Fibroblast of skin of left biceps (primary cell): ENCODE results near the gene SERAC1.

Experiments
- DNase-seq, 2 experiments: peaks; one replicate each; pipeline ENCODE4 v3.0.0-alpha.2; 2013; ENCODE audit warnings: low read depth in 2 of 2

The SERAC1 gene

DNA sequence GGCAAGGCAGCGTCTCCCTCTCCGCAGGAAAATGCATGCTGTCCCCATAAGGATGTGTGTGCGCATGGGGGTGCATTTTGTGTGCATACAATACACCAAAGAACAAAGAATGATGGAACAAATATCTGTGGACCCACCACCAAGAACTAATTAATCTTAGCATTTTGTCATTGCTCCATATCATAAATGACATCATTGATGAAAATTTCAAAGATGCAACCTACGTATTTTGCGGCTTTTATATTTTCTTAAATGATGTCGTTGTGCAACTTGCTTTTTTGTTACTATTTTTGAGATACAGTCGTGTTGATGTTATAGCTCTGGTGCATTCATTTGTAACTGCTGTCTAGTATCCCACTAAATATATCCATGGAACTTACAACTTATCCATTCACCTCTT is 89.7 kb downstream of the SERAC1 start:
- no peak for DNase-seq

- no peak for DNase-seq
These were observed 90.4 kb downstream of the SERAC1 start for GRCh38 chr6:158077676-158078075.

DNA sequence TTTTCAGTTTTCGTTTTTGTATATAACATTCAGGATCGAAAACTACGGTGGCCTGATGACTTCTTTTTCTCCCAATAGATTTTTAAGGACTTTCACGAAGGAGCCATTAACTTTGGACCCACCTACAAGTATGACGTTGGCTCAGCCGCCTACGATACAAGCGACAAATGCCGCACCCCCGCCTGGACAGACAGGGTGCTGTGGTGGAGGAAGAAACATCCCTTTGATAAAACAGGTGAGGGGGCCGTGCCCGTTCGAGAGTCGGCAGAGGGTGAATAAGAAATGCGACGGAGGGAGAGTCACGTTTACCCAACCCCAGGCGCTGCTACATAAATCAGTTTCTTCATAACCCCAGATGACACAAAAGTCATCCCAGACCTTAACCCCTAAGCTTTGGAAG is 91.5 kb downstream of the SERAC1 start:
- no peak for DNase-seq

DNA sequence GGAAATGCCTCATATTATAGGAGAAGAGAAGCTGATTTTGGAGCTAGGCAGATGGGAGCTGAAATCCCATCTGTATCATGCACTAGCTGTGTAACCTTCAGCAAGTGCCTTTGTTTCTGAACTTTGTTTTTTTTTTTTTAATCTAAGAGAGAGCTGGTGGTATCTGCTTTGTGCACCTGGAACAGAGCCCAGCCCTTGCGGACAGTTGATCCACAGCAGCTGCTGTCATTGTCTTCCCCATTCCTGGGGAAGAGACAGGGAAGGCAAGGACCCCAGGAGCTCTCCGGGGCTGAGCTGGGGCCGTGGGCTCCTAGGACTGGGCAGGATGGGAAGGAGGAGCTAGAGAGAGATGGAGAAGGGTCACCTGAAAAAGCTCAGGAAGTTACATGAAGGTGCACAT is 94.3 kb downstream of the SERAC1 start:
- DNase-seq, result no peak

DNA sequence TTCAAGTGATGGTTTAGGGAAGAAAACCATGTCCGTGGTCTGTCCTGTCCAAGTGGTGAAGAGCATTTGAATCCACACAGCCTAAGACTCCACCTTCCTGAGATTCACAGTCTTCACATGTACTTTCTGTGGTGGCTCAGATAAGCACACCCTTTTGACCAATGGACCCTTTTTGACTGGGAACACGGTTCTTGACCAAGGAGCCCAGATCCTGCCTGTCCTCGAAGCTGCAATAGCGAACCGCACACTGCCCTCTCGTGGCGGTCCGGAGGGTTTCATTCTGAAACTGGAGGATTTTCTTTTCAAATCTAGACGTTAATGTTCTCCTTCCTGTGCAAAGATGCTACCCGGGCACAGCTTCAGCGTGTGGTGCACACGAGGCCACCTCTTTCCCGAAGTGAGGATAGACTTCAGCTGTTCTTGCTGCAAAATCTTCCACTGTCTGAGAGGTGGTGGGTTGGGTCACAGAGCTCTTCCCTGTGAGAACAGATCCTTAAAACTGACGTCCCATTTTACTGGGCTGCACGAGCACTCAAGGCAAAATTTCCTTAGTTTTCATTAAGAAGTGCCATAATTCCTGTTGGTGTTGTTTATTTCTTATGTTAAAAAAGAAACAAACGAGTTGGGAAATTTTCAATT is 95.9 kb downstream of the SERAC1 start:
- no peak for DNase-seq

- DNase-seq, result no peak
These were observed 96.7 kb downstream of the SERAC1 start for GRCh38 chr6:158071121-158072082.

DNA sequence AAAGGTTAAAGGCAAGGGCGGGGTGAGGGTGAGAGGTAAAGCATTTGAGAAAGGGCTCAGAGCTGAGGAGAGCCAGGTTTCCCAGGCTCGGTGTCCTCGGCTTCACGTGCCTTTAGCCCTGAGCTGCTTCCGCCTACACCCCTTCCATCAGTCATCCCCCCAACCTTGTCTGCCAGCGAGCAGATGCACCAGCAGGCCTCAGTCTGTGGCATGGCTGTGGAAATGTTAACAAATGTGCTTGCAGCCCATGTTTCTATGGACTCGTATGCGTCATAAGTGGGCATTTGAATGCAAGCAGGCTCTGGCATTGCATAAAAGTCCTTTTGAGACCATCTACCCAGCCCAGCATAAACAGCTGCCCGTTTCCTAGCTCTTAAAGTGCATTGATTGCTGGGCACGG is 97.5 kb downstream of the SERAC1 start:
- no peak for DNase-seq

DNA sequence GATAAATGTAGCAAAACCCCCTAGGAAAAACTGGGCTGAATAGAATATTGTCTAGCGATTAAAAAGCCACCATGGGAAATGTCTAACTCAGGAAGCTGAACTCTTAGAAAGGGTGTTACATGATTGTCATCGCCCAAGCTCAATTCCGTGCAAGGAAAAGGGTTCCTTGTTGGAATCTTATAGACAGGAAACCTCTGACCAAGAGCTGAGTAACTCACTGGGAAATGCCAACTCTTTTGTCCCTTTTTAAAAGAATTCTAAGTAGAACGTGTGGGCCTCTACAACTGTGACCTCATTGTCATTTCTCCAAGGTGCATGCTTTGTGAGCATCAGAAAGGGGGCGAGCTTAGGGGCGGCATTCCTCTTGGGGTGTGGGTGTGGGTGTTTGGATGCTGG is 98.3 kb downstream of the SERAC1 start:
- DNase-seq, result no peak

GRCh38 chr6:158068893-158069799 is 98.9 kb downstream of the SERAC1 start:
- no peak for DNase-seq

- no peak for DNase-seq
These were observed 99.7 kb downstream of the SERAC1 start for GRCh38 chr6:158068156-158068892.

GRCh38 chr6:158067436-158068015 is 100.5 kb downstream of the SERAC1 start:
- DNase-seq, result no peak

DNA sequence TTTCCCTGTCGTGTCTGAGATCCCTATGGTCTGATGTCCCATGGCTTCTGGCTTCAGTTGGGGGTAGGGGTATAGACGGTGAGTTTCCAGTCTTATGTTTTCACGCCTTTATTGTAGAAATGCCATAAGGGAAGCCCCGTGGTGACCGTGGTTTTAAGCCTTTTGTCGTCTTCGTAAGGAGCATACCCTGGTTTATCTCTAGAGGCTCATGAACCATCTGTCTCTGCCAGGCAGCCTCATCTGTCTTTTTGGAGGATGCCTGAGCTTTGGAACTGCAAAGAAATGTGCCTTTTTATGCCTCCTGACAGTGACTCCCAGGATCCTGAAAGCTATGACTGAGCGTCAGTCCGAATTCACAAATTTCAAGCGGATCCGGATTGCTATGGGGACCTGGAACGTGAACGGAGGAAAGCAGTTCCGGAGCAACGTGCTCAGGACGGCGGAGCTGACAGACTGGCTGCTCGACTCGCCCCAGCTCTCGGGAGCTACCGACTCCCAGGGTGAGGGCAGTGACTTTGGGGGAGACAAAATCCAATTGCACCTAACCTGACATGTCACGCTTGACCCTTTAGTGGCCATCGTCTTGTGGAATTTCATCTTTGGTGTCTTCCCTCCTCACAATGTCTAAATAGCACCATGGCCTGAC is 101.8 kb downstream of the SERAC1 start:
- DNase-seq, result no peak

DNA sequence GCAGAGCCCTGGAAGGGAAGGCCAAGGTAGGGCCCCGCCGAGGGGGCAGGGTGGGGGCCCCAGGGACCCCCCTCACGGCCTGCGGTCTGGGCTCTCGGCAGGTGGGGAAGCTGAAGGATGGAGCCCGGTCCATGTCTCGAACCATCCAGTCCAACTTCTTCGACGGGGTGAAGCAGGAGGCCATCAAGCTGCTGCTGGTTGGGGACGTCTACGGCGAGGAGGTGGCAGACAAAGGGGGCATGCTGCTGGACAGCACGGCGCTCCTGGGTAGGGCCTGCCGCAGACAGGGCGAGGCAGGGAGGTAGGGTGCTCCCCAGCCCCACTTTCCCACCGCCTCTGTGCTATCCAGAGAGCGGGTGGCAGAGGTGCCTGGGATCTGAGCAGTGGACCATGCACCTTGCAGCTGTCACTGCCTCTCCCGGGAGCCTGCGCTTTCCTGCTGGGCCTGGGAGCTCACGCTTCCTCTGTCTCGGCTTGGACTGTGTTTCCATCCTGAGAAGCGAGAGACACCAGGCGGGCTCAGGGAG is 103.3 kb downstream of the SERAC1 start:
- no peak for DNase-seq

- DNase-seq, result no peak
These were observed 104.3 kb downstream of the SERAC1 start for GRCh38 chr6:158063736-158064135.

DNA sequence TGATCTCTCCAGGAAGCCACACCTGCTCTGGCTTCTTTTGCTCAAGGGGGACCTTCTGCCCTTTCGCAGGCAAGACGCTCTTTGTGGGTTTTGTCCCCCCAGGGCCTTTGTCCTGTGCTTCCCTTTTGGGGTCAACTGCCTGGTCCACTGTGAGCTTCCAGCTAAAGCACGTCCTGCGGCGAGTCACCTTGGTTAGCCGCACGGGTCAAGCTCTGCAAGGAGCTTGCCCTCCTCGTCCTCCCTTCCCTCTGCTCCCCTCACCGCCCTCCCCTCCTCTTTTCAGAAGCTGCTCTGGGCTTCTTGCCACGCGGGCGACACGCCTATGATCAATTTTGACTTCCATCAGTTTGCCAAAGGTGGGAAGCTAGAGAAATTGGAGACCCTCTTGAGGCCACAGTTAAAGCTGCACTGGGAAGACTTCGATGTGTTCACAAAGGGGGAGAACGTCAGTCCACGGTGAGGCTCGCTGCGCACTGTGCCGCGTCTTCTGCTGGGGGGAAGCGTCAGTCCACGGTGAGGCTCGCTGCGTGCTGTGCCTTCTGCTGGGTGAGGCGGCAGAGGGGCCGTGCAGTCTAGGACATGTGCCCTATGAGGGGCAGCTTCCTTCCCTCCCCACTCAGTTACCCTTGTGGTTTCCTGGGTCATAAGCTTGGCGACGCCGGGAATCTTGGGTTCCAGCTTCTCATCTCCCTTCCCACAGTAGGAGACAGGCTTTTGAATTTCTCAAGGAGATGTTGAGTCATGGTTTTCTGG is 106.2 kb downstream of the SERAC1 start:
- DNase-seq, result no peak

DNA sequence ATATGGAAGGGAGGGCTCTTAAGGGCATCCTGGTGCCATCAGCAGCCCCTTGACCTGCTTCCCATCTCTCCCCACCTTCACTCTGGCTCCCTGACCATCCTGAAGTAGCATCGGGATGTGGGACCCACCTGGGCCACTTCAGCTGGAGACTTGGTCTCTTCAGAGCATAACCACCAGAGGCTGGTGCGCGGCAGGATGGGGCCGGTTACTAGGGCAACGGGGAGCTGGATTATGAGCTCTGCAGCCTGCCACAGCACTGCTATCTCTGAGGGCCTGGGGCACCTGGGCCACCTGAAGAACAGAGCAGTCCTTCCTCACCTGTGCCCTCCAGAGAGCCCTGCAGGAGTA is 106.7 kb downstream of the SERAC1 start:
- no peak for DNase-seq

- DNase-seq, result peak; percentile 72 to 73
These were observed 107.4 kb downstream of the SERAC1 start for GRCh38 chr6:158060455-158061360.
